Activated T-cell treated with anti-CD3 and anti-CD28 coated beads, Interleukin-2, amount 50 U/mL, for 1 hour (primary cell): ENCODE data around the gene IFITM5.
A peak's percentile ranks its signal among the peaks of the same experiment; 100 is the strongest.

Experiments used
- DNase-seq: peaks from one replicate; pipeline ENCODE4 v3.0.0-alpha.2; 2020

IFITM5 gene

GRCh38 chr11:257766-258493 lies 41.4 kb downstream of the IFITM5 start:
- no peak for DNase-seq

GRCh38 chr11:256952-257737 lies 42.2 kb downstream of the IFITM5 start:
- DNase-seq = no peak

DNA sequence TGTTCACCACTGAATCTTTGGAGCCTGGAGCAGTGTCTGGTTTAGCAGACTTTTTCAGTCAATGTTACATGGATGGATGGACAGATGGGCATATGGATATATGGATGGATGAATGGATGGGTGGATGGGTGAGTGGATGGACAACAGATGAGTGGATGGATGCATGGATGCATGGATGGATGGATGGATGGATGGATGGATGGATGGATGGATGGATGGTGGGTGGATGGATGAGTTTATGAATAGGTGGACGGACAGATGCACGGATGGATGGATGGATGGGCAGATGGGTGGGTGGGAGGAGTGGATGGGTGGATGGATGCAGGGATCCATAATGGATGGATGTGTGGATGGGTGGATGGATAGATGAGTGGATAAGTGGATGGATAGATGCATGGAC lies 43.5 kb downstream of the IFITM5 start:
- DNase-seq = no peak

DNA sequence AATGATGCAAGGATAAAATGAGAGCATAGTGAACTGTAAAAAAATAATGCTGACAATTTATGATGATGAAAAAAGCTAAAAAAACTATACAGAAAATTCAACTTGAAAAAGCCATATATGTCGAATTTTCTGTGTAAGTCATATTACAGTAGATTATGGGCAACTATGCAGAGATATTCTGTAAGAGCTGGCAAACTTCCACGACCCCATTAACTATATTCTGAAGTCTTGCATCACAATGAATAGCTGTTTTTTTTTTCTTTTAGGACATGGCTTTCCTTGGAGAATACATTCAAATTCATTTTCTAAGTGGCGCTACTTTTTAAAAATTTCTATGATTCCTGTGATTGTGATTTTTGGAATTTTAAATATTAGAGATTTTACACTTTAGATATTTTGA lies 44.1 kb downstream of the IFITM5 start:
- DNase-seq = no peak

DNA sequence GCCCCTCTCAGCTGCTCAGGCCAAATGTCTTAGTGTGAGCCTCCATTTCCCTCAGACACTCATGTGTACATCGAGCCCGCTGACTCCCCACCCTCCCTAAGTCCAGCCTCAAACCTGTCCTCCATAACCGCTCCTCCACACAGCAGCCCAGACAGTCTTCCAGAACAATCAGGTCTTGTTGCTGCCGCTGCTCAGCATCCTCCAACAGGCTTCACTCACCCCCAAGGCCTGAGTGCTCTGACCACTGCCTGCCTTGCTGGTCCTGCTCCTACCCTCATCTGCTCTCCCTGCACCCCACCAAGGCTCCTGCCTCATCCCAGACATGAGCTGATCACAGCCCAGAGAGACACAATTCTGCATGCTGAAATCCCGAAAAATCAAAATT lies 45.4 kb downstream of the IFITM5 start:
- DNase-seq = no peak

DNA sequence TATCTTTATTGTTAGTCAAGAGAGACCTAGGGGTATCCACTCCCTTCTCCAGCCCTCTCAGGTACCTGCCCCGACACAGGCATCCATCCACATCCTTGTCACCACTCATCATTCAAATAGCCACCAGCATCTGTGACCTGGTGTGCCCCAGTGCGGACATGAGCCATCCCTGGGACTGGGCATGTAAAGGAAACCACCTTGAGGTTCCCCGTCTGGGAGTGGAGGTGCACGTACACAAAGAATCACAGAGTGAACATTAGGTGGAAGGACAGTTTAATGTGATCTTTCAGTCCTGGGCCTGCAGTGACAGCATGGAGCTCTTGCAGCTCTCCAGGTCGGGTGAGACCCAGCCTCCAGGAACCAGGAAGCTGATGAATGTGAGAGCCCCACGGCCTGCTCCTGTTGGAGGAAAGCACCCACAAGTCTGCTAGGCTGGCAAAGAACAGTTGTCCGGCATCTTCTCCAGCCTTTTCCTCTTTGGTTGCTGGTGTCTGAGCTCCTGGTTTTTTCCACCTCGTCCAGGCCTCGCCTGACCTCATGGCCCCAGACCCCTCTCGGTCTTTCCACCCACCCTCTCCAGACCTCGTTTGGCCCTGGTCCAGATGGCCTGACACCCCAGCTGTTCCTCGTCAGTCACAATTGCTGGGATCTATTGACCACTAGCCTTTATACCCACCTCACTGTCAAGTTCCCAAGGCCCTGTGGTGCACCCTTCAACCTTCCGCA lies 46.0 kb downstream of the IFITM5 start:
- DNase-seq = no peak

GRCh38 chr11:252666-253065 lies 46.7 kb downstream of the IFITM5 start:
- no peak for DNase-seq

GRCh38 chr11:251550-251949 lies 47.8 kb downstream of the IFITM5 start:
- no peak for DNase-seq

DNA sequence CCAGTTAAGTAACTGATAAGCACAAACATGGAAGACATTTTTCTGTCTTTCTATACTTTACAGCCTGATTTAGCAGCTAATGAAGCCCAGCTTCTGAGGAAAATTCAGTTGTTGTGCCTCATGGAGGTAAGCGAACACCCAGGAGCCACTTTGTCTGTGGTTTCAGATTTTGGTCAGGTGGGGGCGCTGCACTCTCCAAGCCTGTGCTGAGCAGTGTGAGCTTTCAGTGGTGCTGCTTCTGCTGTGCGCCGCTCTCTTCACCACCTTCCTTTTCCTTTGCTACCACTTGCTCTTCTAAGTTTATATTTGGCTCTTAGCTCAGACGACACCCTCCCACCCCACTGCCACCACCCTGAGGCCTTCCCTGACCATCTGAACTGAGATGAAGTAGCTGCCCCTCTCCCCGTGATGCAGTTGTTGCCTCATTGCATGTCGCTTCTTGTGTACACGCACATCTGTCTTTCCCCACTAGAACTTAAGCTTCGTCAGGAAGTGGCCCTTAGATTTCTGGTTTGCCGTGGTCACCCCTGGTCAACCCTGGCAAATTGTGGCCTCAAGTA lies 48.5 kb downstream of the IFITM5 start:
- peak; percentile 86 for DNase-seq

DNA sequence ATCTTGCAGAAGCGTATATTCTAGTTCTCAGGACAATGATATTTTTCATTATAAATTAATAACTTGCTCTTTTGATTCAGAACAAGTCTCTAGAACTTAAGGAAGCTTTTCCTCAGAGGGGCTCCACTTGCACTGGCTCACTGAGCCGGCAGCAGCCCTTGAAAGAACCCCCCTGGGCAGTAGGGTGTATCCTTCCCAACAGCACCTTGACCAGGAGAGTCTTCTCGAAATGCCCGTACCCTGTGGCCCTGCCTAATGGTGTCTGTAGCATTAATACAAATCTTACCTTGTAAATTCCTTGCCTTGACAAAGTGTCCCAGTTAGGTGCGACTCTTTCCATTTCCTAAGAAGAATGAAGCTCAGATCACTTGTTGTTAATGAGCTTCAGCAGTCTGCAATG lies 49.1 kb downstream of the IFITM5 start:
- no peak for DNase-seq

- no peak for DNase-seq
Measured at GRCh38 chr11:249062-249461, 50.3 kb downstream of the IFITM5 start.
